Thyroid gland (tissue), 4 donors: ENCODE data around the gene MT3.

Source experiments
- CTCF ChIP-seq, 6 experiments: fragments of 200-600 bp in 3 of 6; fragments of 450-650 bp in 3 of 6; sonication (generic) in 3 of 6; IDR thresholded peaks; one replicate each; pipeline ENCODE4 v1.5.1; 2016 to 2019; ENCODE audit warnings: antibody characterized with exemption in 6 of 6, mild to moderate bottlenecking in 2 of 6, inconsistent platforms in 1 of 6, moderate library complexity in 1 of 6
- POLR2A ChIP-seq, 2 donors: fragments of 450-650 bp; IDR thresholded peaks; one replicate each; pipeline ENCODE4 v1.6.1; 2017; ENCODE audit warnings: antibody characterized with exemption in 2 of 2, mild to moderate bottlenecking in 2 of 2, moderate library complexity in 1 of 2

GRCh38 chr16:56560447-56560846 is 28.9 kb upstream of the MT3 start:
- TF ChIP-seq CTCF (IDR thresholded peaks at IDR 0.05) = no peak
- TF ChIP-seq POLR2A (IDR thresholded peaks at IDR 0.05) = no peak
